ENCODE data around the gene UGT1A9.

Gene UGT1A9

GRCh38 chr2:233690444-233690843, 18.7 kb downstream of the UGT1A9 start:
- H4K20me1 ChIP-seq (ENCODE audit: insufficient read depth, low read length) = no peaks in the 10 kb centered on the region
- H3K4me3 ChIP-seq (ENCODE audit: low read depth in 1 of 2, low read length in 2 of 2) = no peak overlapping the region
- no peak for ATAC-seq (ENCODE audit: insufficient read depth, low read depth)
- H3K79me2 ChIP-seq (ENCODE audit: insufficient read depth, low read length) = no peaks in the 10 kb centered on the region
- H3K27me3 ChIP-seq (ENCODE audit: insufficient read depth, low read length, poor library complexity) = peaks cover 14% of the 10 kb centered on the region
- H3K4me1 ChIP-seq (ENCODE audit: insufficient read depth, low read length) = no peaks in the 10 kb centered on the region
- H3K27ac ChIP-seq (ENCODE audit: low read length) = no peak overlapping the region
- DNase-seq = no peak
- no peaks in the 10 kb centered on the region for H3K9me3 ChIP-seq (ENCODE audit: insufficient read depth, low read length, severe bottlenecking)
- H3K4me2 ChIP-seq (ENCODE audit: insufficient read depth, low read length) = no peak overlapping the region
- no peak overlapping the region for H3K9ac ChIP-seq (ENCODE audit: low read depth, low read length)
- H3K36me3 ChIP-seq (ENCODE audit: insufficient read depth, low read length) = no peaks in the 10 kb centered on the region
- no peak overlapping the region for H2AFZ ChIP-seq (ENCODE audit: low read depth, low read length)
- TF ChIP-seq CTCF (IDR thresholded peaks at IDR 0.05; ENCODE audit: borderline replicate concordance, extremely low read depth, low read length, poor library complexity, severe bottlenecking) = no peak
- no peak for TF ChIP-seq EZH2 (IDR thresholded peaks at IDR 0.05; ENCODE audit: borderline replicate concordance, low read depth, low read length, severe bottlenecking)

- ATAC-seq (ENCODE audit: insufficient read depth, low read depth) = no peak
These were observed 20.0 kb downstream of the UGT1A9 start for GRCh38 chr2:233691443-233692433.

GRCh38 chr2:233692648-233693047, 20.9 kb downstream of the UGT1A9 start, which contains the start of gene UGT1A6:
UGT1A6 (plus strand) TSS chr2:233692890; CDS start chr2:233693005, 115 bp downstream.
- no peaks in the 10 kb centered on the region for H3K9me3 ChIP-seq (ENCODE audit: insufficient read depth, low read length, severe bottlenecking)
- no peak within 1 kb of the TSS for H2AFZ ChIP-seq (ENCODE audit: low read depth, low read length)
- ATAC-seq (ENCODE audit: insufficient read depth, low read depth) (no peak), DNase-seq (no peak)
- H3K36me3 ChIP-seq (ENCODE audit: insufficient read depth, low read length) = no peaks in the 10 kb centered on the region
- H3K27me3 ChIP-seq (ENCODE audit: insufficient read depth, low read length, poor library complexity) = peaks cover 19% of the 10 kb centered on the region
- no peaks in the 10 kb centered on the region for H3K79me2 ChIP-seq (ENCODE audit: insufficient read depth, low read length)
- H4K20me1 ChIP-seq (ENCODE audit: insufficient read depth, low read length) = no peaks in the 10 kb centered on the region
- H3K4me2 ChIP-seq (ENCODE audit: insufficient read depth, low read length) = no peak within 1 kb of the TSS
- no peak for TF ChIP-seq CTCF (IDR thresholded peaks at IDR 0.05; ENCODE audit: borderline replicate concordance, extremely low read depth, low read length, poor library complexity, severe bottlenecking)
- no peak within 1 kb of the TSS for H3K27ac ChIP-seq (ENCODE audit: low read length)
- no peak within 1 kb of the TSS for H3K4me3 ChIP-seq (ENCODE audit: low read depth in 1 of 2, low read length in 2 of 2)
- H3K4me1 ChIP-seq (ENCODE audit: insufficient read depth, low read length) = no peaks in the 10 kb centered on the region
- H3K9ac ChIP-seq (ENCODE audit: low read depth, low read length) = no peak within 1 kb of the TSS

More at GRCh38 chr2:233691443-233692433, 20.0 kb downstream of the UGT1A9 start:
- H3K9me3 ChIP-seq (ENCODE audit: insufficient read depth, low read length, severe bottlenecking) = no peaks in the 10 kb centered on the region
- no peaks in the 10 kb centered on the region for H3K4me1 ChIP-seq (ENCODE audit: insufficient read depth, low read length)
- no peak overlapping the region for H3K4me2 ChIP-seq (ENCODE audit: insufficient read depth, low read length)
- H3K79me2 ChIP-seq (ENCODE audit: insufficient read depth, low read length) = no peaks in the 10 kb centered on the region
- DNase-seq = no peak
- H3K27ac ChIP-seq (ENCODE audit: low read length) = no peak overlapping the region
- H2AFZ ChIP-seq (ENCODE audit: low read depth, low read length) = no peak overlapping the region
- H3K27me3 ChIP-seq (ENCODE audit: insufficient read depth, low read length, poor library complexity) = peaks cover 19% of the 10 kb centered on the region
- no peaks in the 10 kb centered on the region for H3K36me3 ChIP-seq (ENCODE audit: insufficient read depth, low read length)
- TF ChIP-seq CTCF (IDR thresholded peaks at IDR 0.05; ENCODE audit: borderline replicate concordance, extremely low read depth, low read length, poor library complexity, severe bottlenecking) (no peak), EZH2 (IDR thresholded peaks at IDR 0.05; ENCODE audit: borderline replicate concordance, low read depth, low read length, severe bottlenecking) (no peak)
- no peak overlapping the region for H3K9ac ChIP-seq (ENCODE audit: low read depth, low read length)
- H4K20me1 ChIP-seq (ENCODE audit: insufficient read depth, low read length) = no peaks in the 10 kb centered on the region
- H3K4me3 ChIP-seq (ENCODE audit: low read depth in 1 of 2, low read length in 2 of 2) = no peak overlapping the region

All from DND-41 (cell line).